K562 (cell line): ENCODE data around the gene RAB43. TPM values are rescaled to one million over a fixed set of nuclear protein-coding genes. Genes with fewer than 3 reads are reported as not detected.

Experiments used
- ATAC-seq: fragments of 200-7000 bp; cut with Tn5 transposase; 3 replicates; pipeline ENCODE4 v1.9.1; 2020; ENCODE audit warnings: moderate library complexity
- BruUV-seq: library from RNA; stranded (reverse); fragments of 400-500 nt; replicated peaks from 2 replicates; lab custom pipeline; 2021; lab: Mats Ljungman, UMichigan
- CTCF ChIA-PET: fragments of 300-600 bp; formaldehyde crosslinking; extraction: SDS; loops from one replicate; lab custom pipeline; 2021; ENCODE audit warnings: low intra/inter-chr PET ratio; lab: Yijun Ruan, JAX
- POLR2A ChIA-PET: fragments of 300-600, 350-650 bp; sonication (Branson Sonifier 250); formaldehyde crosslinking; extraction: SDS; loops from one replicate; lab custom pipeline; 2021; ENCODE audit warnings: antibody characterized with exemption, inconsistent platforms; lab: Yijun Ruan, JAX
- DNase-seq, 4 experiments: peaks; one replicate each; pipeline versions ENCODE4 v3.0.0 to v3.0.0-alpha.2; 2011 to 2018; ENCODE audit warnings: low spot score in 3 of 4, mixed read lengths in 3 of 4; ENCODE audit errors: extremely low read depth in 1 of 4
- FAIRE-seq: peaks from 2 replicates; lab custom pipeline; 2011; peaks lifted over from hg19 to GRCh38; lab: Jason Lieb, UNC
- H2AFZ ChIP-seq: 2 replicates; pipeline ENCODE4 v1.6.0; 2011; ENCODE audit warnings: low read depth, low read length, control low read depth, inconsistent platforms
- H3K27ac ChIP-seq: fragments of 200-600 bp; 3 replicates; pipeline ENCODE4 v1.8.0; 2011; ENCODE audit warnings: low read depth, mild to moderate bottlenecking, control low read depth, inconsistent platforms, low read length, moderate library complexity, mixed read lengths; ENCODE audit errors: extremely low read depth
- H3K27me3 ChIP-seq, 2 experiments: fragments of 300-600 bp in 1 of 2; 2 replicates in 1 of 2; 3 replicates in 1 of 2; pipeline versions ENCODE4 v1.6.0 to v1.8.0; 2011; ENCODE audit warnings: inconsistent platforms in 2 of 2, low read length in 2 of 2, mild to moderate bottlenecking in 1 of 2, mixed read lengths in 1 of 2, moderate library complexity in 1 of 2; ENCODE audit not compliant: control insufficient read depth in 2 of 2, insufficient read depth in 2 of 2
- H3K36me3 ChIP-seq: fragments of 300-600 bp; 3 replicates; pipeline ENCODE4 v1.8.0; 2011; ENCODE audit warnings: mild to moderate bottlenecking, low read length, inconsistent platforms; ENCODE audit not compliant: control insufficient read depth, insufficient read depth
- H3K4me1 ChIP-seq, 2 experiments: fragments of 200-600 bp in 1 of 2; replicated peaks in 1 of 2; 2 replicates in 1 of 2; 3 replicates in 1 of 2; pipeline versions ENCODE4 v1.5.1 to v1.8.0; 2011; ENCODE audit warnings: inconsistent platforms in 2 of 2, low read length in 2 of 2, mild to moderate bottlenecking in 1 of 2, mixed read lengths in 1 of 2, moderate library complexity in 1 of 2; ENCODE audit not compliant: control insufficient read depth in 2 of 2, insufficient read depth in 2 of 2
- H3K4me2 ChIP-seq: 2 replicates; pipeline ENCODE4 v1.6.1; 2011; ENCODE audit warnings: low read length, control low read depth, inconsistent platforms, mixed read lengths; ENCODE audit not compliant: insufficient read depth
- H3K4me3 ChIP-seq: fragments of 200-600 bp; sonication (generic), shearing (Covaris generic); 2 replicates; pipeline ENCODE4 v1.5.1; 2016; ENCODE audit warnings: control low read depth, inconsistent platforms
- H3K79me2 ChIP-seq: fragments of 200-600 bp; 3 replicates; pipeline ENCODE4 v1.8.0; 2011; ENCODE audit warnings: low read length, inconsistent platforms; ENCODE audit not compliant: control insufficient read depth, insufficient read depth
- H3K9ac ChIP-seq, 2 experiments: 2 replicates each; pipeline versions ENCODE4 v1.6.0 to v1.6.1; 2011; ENCODE audit warnings: low read depth in 2 of 2, low read length in 2 of 2, control low read depth in 1 of 2, inconsistent platforms in 1 of 2, mild to moderate bottlenecking in 1 of 2, mixed read lengths in 1 of 2; ENCODE audit not compliant: insufficient read depth in 1 of 2
- H3K9me1 ChIP-seq: one replicate; pipeline ENCODE4 v1.6.0; 2011; ENCODE audit warnings: inconsistent platforms, mild to moderate bottlenecking, low read length, moderate library complexity; ENCODE audit not compliant: control insufficient read depth, insufficient read depth
- H3K9me3 ChIP-seq: replicated peaks from 2 replicates; pipeline ENCODE4 v1.5.1; 2011; ENCODE audit warnings: low read depth, low read length, inconsistent platforms; ENCODE audit not compliant: control insufficient read depth, insufficient read depth
- H4K20me1 ChIP-seq: replicated peaks from 2 replicates; pipeline ENCODE4 v1.6.1; 2011; ENCODE audit warnings: low read length, inconsistent platforms, mixed read lengths; ENCODE audit not compliant: control insufficient read depth, insufficient read depth
- CBX3 ChIP-seq, 2 experiments: IDR thresholded peaks; 1 replicate in 1 of 2; 2 replicates in 1 of 2; pipeline ENCODE4 v1.6.1; 2012; ENCODE audit warnings: inconsistent platforms in 2 of 2, low read length in 2 of 2, borderline replicate concordance in 1 of 2, control low read depth in 1 of 2
- ELF4 ChIP-seq: fragments of 450-650 bp; formaldehyde crosslinking; IDR thresholded peaks from 2 replicates; pipeline ENCODE4 v1.4.0; 2022; ENCODE audit warnings: missing genetic modification characterization
- WGBS: fragments of 100-300 bp; shearing (Covaris generic); methylation state at CpG from one replicate; pipeline ENCODE4 v1.1.6; 2016; ENCODE audit warnings: low coverage, mixed read lengths; ENCODE audit not compliant: insufficient coverage; ENCODE audit errors: missing lambda C conversion rate; 5-methylcytosine and 5-hydroxymethylcytosine counted together
- in situ Hi-C: fragments of 300-500 bp; cut with MboI; formaldehyde crosslinking; loops from 4 replicates; pipeline ENCODE4 v1.15.0; 2018; ENCODE audit warnings: inconsistent platforms, mixed read lengths
- intact Hi-C: fragments of 100-400 bp; cut with micrococcal nuclease; formaldehyde crosslinking; loops from 2 replicates; pipeline ENCODE4 v1.14.2; 2022
- polyA plus RNA-seq, 8 experiments: library from polyadenylated mRNA; depleted of rRNA in 4 of 8; stranded (reverse) in 5 of 8; unstranded in 3 of 8; fragments of >200 nt; fragmentation: Nextera tagmentation in 2 of 8; fragmentation: Illumina TruSeq in 1 of 8; extraction: Ambion mirVana in 2 of 8; extraction: Trizol in 1 of 8; gene quantifications; 2 replicates each; pipeline versions ENCODE4 v1.2.1 to v1.2.3, GENCODE V29; 2011 to 2014; ENCODE audit warnings: inconsistent platforms in 1 of 8, missing spikeins in 1 of 8
- total RNA-seq, 7 experiments: library from RNA; depleted of rRNA in 6 of 7; stranded (reverse); fragments of >200 nt in 6 of 7; fragmentation: Illumina TruSeq in 2 of 7; extraction: Trizol in 2 of 7; gene quantifications; 2 replicates each; pipeline versions ENCODE4 v1.2.1 to v1.2.3, GENCODE V29; 2011 to 2021; ENCODE audit warnings: low replicate concordance in 1 of 7
- TF ChIP-seq, protein P1 (sequence below): sonication (generic); formaldehyde crosslinking; IDR thresholded peaks from 2 replicates; pipeline ENCODE4 v1.9.0; 2022; ENCODE audit warnings: mild to moderate bottlenecking, missing genetic modification reagents
- TF ChIP-seq, protein P2 (sequence below): fragments of 450-650 bp; IDR thresholded peaks from 2 replicates; pipeline ENCODE4 v1.6.1; 2016; ENCODE audit warnings: mild to moderate bottlenecking, moderate library complexity

The RAB43 gene
- total and polyA plus RNA-seq, 9 of the 15 experiments (the other 6 are each of a cell fraction or from before 2014, with no cell fraction given): 0.04 to 6.8 (median 1.7) TPM; not detected in 2

DNA sequence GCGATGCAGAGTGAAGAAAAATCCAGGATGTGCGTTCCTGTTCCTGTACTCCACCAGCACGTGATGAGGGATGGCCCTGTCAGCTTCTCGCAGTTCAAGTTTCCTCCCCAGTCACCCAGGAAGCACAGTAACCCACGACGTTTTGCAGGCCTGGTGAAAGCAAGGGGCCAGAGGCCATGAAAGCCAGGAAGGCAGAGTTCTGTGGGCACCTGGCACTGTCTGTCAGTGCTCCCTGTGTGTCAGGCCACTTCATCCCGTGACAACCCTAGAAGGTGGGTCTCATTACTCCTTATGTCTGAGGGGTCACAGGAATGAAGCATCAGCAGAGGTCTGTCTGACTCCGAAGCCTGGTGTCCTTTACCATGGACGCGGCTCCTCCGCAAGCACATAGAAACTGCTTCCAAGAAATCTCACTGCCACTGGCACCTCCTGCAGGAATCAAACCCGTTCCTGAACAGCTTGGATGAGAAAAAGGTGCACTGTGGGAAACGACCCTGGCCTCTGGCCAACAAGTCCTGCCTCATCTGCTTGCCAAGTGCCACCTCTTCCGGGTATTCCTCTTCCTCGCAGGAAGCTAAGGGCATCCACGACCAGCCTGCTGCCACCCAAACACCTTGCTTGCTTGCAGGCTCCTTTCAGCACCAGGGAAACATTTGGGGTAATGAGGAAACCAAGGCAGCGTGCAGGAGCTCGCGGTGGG is 14.6 kb downstream of the RAB43 start:
- Histone ChIP-seq H3K9me3 (no peaks in the 10 kb centered on the region), H2AFZ (no peak overlapping the region), H3K9me1 (no peaks in the 10 kb centered on the region), H4K20me1 (0 out of 2 replicates have a peak, but pooled peaks cover under 1% of the 10 kb centered on the region), H3K27ac (no peak overlapping the region), H3K36me3 (no peaks in the 10 kb centered on the region), H3K79me2 (no peaks in the 10 kb centered on the region), H3K4me3 (no peak overlapping the region), H3K4me2 (no peak overlapping the region), H3K27me3 (no peaks in the 10 kb centered on the region), H3K4me1 (peaks cover 6 to 11% of the 10 kb centered on the region in 2 experiments; a peak in 4 of 5 replicates), H3K9ac (peak overlapping the region in 1 of 2 experiments; percentile 35; a peak in 1 of 4 replicates)
- in situ Hi-C loops: no loop called here
- POLR2A ChIA-PET: interaction anchor here (0.6 to 1.1 kb wide), 5 partner anchors 16 to 1049 kb away, joined by 3 to 4 read pairs (median 3); no protein-coding TSS in a partner anchor
- FAIRE-seq: no peak
- no peak for TF ChIP-seq ELF4
- TF ChIP-seq CBX3 (IDR thresholded peaks at IDR 0.05; ENCODE audit: borderline replicate concordance in 1 of 2, low read length in 2 of 2): no peak
- TF ChIP-seq, protein P1, sequence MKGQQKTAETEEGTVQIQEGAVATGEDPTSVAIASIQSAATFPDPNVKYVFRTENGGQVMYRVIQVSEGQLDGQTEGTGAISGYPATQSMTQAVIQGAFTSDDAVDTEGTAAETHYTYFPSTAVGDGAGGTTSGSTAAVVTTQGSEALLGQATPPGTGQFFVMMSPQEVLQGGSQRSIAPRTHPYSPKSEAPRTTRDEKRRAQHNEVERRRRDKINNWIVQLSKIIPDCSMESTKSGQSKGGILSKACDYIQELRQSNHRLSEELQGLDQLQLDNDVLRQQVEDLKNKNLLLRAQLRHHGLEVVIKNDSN (CRISPR knock-in tag): peak; percentile 23; the same call in 1 of the 2 replicates
- TF ChIP-seq, protein P2, sequence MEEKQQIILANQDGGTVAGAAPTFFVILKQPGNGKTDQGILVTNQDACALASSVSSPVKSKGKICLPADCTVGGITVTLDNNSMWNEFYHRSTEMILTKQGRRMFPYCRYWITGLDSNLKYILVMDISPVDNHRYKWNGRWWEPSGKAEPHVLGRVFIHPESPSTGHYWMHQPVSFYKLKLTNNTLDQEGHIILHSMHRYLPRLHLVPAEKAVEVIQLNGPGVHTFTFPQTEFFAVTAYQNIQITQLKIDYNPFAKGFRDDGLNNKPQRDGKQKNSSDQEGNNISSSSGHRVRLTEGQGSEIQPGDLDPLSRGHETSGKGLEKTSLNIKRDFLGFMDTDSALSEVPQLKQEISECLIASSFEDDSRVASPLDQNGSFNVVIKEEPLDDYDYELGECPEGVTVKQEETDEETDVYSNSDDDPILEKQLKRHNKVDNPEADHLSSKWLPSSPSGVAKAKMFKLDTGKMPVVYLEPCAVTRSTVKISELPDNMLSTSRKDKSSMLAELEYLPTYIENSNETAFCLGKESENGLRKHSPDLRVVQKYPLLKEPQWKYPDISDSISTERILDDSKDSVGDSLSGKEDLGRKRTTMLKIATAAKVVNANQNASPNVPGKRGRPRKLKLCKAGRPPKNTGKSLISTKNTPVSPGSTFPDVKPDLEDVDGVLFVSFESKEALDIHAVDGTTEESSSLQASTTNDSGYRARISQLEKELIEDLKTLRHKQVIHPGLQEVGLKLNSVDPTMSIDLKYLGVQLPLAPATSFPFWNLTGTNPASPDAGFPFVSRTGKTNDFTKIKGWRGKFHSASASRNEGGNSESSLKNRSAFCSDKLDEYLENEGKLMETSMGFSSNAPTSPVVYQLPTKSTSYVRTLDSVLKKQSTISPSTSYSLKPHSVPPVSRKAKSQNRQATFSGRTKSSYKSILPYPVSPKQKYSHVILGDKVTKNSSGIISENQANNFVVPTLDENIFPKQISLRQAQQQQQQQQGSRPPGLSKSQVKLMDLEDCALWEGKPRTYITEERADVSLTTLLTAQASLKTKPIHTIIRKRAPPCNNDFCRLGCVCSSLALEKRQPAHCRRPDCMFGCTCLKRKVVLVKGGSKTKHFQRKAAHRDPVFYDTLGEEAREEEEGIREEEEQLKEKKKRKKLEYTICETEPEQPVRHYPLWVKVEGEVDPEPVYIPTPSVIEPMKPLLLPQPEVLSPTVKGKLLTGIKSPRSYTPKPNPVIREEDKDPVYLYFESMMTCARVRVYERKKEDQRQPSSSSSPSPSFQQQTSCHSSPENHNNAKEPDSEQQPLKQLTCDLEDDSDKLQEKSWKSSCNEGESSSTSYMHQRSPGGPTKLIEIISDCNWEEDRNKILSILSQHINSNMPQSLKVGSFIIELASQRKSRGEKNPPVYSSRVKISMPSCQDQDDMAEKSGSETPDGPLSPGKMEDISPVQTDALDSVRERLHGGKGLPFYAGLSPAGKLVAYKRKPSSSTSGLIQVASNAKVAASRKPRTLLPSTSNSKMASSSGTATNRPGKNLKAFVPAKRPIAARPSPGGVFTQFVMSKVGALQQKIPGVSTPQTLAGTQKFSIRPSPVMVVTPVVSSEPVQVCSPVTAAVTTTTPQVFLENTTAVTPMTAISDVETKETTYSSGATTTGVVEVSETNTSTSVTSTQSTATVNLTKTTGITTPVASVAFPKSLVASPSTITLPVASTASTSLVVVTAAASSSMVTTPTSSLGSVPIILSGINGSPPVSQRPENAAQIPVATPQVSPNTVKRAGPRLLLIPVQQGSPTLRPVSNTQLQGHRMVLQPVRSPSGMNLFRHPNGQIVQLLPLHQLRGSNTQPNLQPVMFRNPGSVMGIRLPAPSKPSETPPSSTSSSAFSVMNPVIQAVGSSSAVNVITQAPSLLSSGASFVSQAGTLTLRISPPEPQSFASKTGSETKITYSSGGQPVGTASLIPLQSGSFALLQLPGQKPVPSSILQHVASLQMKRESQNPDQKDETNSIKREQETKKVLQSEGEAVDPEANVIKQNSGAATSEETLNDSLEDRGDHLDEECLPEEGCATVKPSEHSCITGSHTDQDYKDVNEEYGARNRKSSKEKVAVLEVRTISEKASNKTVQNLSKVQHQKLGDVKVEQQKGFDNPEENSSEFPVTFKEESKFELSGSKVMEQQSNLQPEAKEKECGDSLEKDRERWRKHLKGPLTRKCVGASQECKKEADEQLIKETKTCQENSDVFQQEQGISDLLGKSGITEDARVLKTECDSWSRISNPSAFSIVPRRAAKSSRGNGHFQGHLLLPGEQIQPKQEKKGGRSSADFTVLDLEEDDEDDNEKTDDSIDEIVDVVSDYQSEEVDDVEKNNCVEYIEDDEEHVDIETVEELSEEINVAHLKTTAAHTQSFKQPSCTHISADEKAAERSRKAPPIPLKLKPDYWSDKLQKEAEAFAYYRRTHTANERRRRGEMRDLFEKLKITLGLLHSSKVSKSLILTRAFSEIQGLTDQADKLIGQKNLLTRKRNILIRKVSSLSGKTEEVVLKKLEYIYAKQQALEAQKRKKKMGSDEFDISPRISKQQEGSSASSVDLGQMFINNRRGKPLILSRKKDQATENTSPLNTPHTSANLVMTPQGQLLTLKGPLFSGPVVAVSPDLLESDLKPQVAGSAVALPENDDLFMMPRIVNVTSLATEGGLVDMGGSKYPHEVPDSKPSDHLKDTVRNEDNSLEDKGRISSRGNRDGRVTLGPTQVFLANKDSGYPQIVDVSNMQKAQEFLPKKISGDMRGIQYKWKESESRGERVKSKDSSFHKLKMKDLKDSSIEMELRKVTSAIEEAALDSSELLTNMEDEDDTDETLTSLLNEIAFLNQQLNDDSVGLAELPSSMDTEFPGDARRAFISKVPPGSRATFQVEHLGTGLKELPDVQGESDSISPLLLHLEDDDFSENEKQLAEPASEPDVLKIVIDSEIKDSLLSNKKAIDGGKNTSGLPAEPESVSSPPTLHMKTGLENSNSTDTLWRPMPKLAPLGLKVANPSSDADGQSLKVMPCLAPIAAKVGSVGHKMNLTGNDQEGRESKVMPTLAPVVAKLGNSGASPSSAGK: no peak
- BruUV-seq: no TSS peak
- WGBS: 58% methylated on average over 17 of the region's 19 CpGs
- CTCF ChIA-PET: no interaction called here
- no peak for DNase-seq
- intact Hi-C loops: no loop called here
- no peak for ATAC-seq
